H1 (cell line): ENCODE results near the gene BTD. TPM values are rescaled to one million over a fixed set of nuclear protein-coding genes. Genes with fewer than 3 reads are reported as not detected.

Experiments
- CTCF ChIP-seq, 3 experiments: IDR thresholded peaks; 1 replicate in 2 of 3; 2 replicates in 1 of 3; pipeline versions ENCODE4 v1.5.1 to v1.6.1; 2011; ENCODE audit warnings: low read length in 3 of 3, mild to moderate bottlenecking in 3 of 3, inconsistent platforms in 2 of 3, low read depth in 1 of 3, moderate library complexity in 1 of 3; ENCODE audit not compliant: insufficient read depth in 1 of 3; ENCODE audit errors: control extremely low read depth in 1 of 3
- PHF8 ChIP-seq: fragments of 200-600 bp; sonication (generic); conservative IDR thresholded peaks from 2 replicates; pipeline ENCODE4 v1.7.1; 2012; ENCODE audit warnings: low read depth, mild to moderate bottlenecking, inconsistent platforms, low read length, moderate library complexity
- RFX5 ChIP-seq: IDR thresholded peaks from 2 replicates; pipeline ENCODE4 v1.6.1; 2011; ENCODE audit warnings: low read depth, low read length, improper control_type of control experiment, borderline replicate concordance
- SIRT6 ChIP-seq: IDR thresholded peaks from one replicate; pipeline ENCODE4 v1.7.1; 2012; ENCODE audit warnings: low read length, inconsistent platforms
- TAF1 ChIP-seq: IDR thresholded peaks from 2 replicates; pipeline ENCODE4 v1.6.1; 2011; ENCODE audit warnings: mild to moderate bottlenecking, low read depth, low read length
- TAF7 ChIP-seq: optimal IDR thresholded peaks from 2 replicates; pipeline ENCODE3; 2011; ENCODE audit warnings: low read depth, mild to moderate bottlenecking, inconsistent platforms, low read length, moderate library complexity, borderline replicate concordance
- USF2 ChIP-seq: IDR thresholded peaks from 2 replicates; pipeline ENCODE4 v1.6.1; 2011; ENCODE audit warnings: low read length, improper control_type of control experiment
- YY1 ChIP-seq: IDR thresholded peaks from 2 replicates; pipeline ENCODE4 v1.6.1; 2011; ENCODE audit warnings: low read depth, mild to moderate bottlenecking, low read length
- polyA plus RNA-seq, 7 experiments: library from polyadenylated mRNA; depleted of rRNA in 3 of 7; stranded (reverse) in 5 of 7; unstranded in 2 of 7; fragments of >200 nt in 5 of 7; fragments of 200-250 nt in 2 of 7; gene quantifications; 1 replicate in 5 of 7; 2 replicates in 1 of 7; 4 replicates in 1 of 7; pipeline versions ENCODE4 v1.2.1 to v1.2.3, GENCODE V29; 2011 to 2013; ENCODE audit warnings: missing spikeins in 2 of 7, mixed read lengths in 2 of 7
- total RNA-seq: library from RNA; stranded (reverse); fragmentation: NEBNext Ultra II Directional; extraction: Animal tissue kit (Norgen Biotek cat#: 25700); gene quantifications from 2 replicates; pipeline ENCODE4 v1.2.1, GENCODE V29; 2021

BTD gene
- total and polyA plus RNA-seq, 2 of the 8 experiments (the other 6 are each of a cell fraction or from before 2014, with no cell fraction given) = 21.8 to 36.7 TPM

- no peak for TF ChIP-seq RFX5
- TF ChIP-seq SIRT6 = no peak
- TF ChIP-seq PHF8 = no peak
- TF ChIP-seq TAF1 = no peak
- TF ChIP-seq YY1 = no peak
- no peak for TF ChIP-seq USF2
- no peak for TF ChIP-seq TAF7
- TF ChIP-seq CTCF (IDR thresholded peaks at IDR 0.05; ENCODE audit: control extremely low read depth in 1 of 3, insufficient read depth in 1 of 3, low read depth in 1 of 3, low read length in 3 of 3) = no peak
- TF ChIP-seq, all 59 proteins: peak for 0
Measured at GRCh38 chr3:15665510-15666150, 64.1 kb downstream of the BTD start (continued).
